Measurements from ENCODE around the gene DEFB119. TPM values are rescaled to one million over a fixed set of nuclear protein-coding genes. Genes with fewer than 3 reads are reported as not detected.

Gene DEFB119
- total RNA-seq, 1 experiment from 2014 or later: not detected

Other genes starting within 250 kb of the DEFB119 start
- not detected in 2 replicates for gene DEFB115, start 132.9 kb downstream of the DEFB119 start, total RNA-seq (2014; rRNA removed; shearing (Covaris generic))
- gene DEFB116, start 82.0 kb downstream of the DEFB119 start, total RNA-seq (2014; rRNA removed; shearing (Covaris generic)): not detected in 2 replicates
- gene DEFB118, start 22.0 kb downstream of the DEFB119 start, total RNA-seq (2014; rRNA removed; shearing (Covaris generic)): not detected in 2 replicates
- not detected in 2 replicates for gene DEFB121, start 15.6 kb upstream of the DEFB119 start, total RNA-seq (2014; rRNA removed; shearing (Covaris generic))
- gene DEFB123, start 50.0 kb upstream of the DEFB119 start, total RNA-seq (2014; rRNA removed; shearing (Covaris generic)): not detected in 2 replicates
- gene DEFB124, start 84.5 kb upstream of the DEFB119 start, total RNA-seq (2014; rRNA removed; shearing (Covaris generic)): not detected in 2 replicates
- gene REM1, start 84.7 kb upstream of the DEFB119 start, total RNA-seq (2014; rRNA removed; shearing (Covaris generic)): not detected in 2 replicates
- 58.2 and 67.9 TPM in 2 replicates for gene HM13, start 123.9 kb upstream of the DEFB119 start, total RNA-seq (2014; rRNA removed; shearing (Covaris generic))
- 395 and 602 TPM in 2 replicates for gene ID1, start 214.7 kb upstream of the DEFB119 start, total RNA-seq (2014; rRNA removed; shearing (Covaris generic))
- gene COX4I2, start 247.3 kb upstream of the DEFB119 start, total RNA-seq (2014; rRNA removed; shearing (Covaris generic)): not detected in 2 replicates